ENCODE results near the gene OGDH. TPM values are rescaled to one million over a fixed set of nuclear protein-coding genes. Genes with fewer than 3 reads are reported as not detected.

The OGDH gene
- total and polyA plus RNA-seq, 10 of the 15 experiments (the other 5 are each of a cell fraction or from before 2014, with no cell fraction given) = 4.1 to 103 (median 48.4) TPM

DNA sequence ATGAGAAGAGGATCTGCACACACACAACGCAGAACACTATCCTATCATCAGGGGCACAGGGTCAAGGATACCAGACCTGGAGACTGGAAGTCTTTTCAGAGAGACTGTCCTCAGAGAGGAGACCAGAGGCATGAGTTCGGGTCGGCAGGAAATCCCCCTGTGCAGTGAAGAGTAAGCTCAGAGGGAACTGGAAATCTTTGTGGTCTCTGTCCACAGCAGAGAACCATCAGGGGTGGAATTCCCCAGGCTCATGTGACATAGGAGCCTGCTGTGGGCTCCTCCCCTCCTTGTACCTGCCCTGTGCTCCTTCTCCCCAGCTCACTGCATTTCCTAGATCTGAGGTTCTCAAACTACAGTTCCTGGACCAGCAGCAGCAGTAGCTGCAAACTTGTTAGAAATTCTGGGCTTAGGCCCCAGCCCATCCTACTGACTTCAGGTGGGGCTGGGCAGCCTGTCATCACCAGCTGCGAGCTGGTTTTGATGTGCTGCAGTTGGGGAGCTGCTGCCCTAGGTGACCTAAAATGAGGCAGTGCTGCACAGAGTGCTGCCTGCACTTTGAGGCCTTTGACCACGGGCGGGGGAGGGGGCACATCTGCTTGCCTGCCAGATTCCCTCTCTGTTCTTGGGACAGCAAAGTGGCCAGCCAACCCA is 144.6 kb downstream of the OGDH start (continued):
- TF ChIP-seq, protein P1, sequence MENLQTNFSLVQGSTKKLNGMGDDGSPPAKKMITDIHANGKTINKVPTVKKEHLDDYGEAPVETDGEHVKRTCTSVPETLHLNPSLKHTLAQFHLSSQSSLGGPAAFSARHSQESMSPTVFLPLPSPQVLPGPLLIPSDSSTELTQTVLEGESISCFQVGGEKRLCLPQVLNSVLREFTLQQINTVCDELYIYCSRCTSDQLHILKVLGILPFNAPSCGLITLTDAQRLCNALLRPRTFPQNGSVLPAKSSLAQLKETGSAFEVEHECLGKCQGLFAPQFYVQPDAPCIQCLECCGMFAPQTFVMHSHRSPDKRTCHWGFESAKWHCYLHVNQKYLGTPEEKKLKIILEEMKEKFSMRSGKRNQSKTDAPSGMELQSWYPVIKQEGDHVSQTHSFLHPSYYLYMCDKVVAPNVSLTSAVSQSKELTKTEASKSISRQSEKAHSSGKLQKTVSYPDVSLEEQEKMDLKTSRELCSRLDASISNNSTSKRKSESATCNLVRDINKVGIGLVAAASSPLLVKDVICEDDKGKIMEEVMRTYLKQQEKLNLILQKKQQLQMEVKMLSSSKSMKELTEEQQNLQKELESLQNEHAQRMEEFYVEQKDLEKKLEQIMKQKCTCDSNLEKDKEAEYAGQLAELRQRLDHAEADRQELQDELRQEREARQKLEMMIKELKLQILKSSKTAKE (IDR thresholded peaks at IDR 0.05; ENCODE audit: low read depth, poor library complexity, severe bottlenecking) = no peak
- TF ChIP-seq JUND (IDR thresholded peaks at IDR 0.05; ENCODE audit: low read depth, low read length) (no peak), EED (IDR thresholded peaks at IDR 0.05; ENCODE audit: low read depth) (peak; percentile 87), NFIC (IDR thresholded peaks at IDR 0.05; ENCODE audit: low read depth, low read length) (peak; percentile 57; the same call in 1 of the 2 replicates), RELA (IDR thresholded peaks at IDR 0.05; ENCODE audit: borderline replicate concordance, partially characterized antibody) (peak; percentile 99), SIX5 (IDR thresholded peaks at IDR 0.05; ENCODE audit: low read depth, low read length, severe bottlenecking) (no peak), TARDBP (IDR thresholded peaks at IDR 0.05; ENCODE audit: borderline replicate concordance) (no peak), SPI1 (IDR thresholded peaks at IDR 0.05; ENCODE audit: borderline replicate concordance, insufficient read depth, low read depth, low read length) (peak; percentile 97), CEBPB (IDR thresholded peaks at IDR 0.05; ENCODE audit: borderline replicate concordance in 1 of 2, low read depth in 2 of 2, low read length in 2 of 2) (no peak), POLR2AphosphoS5 (IDR thresholded peaks at IDR 0.05; ENCODE audit: low read length) (peak; percentile 88; the same call in 1 of the 2 replicates), CHD2 (IDR thresholded peaks at IDR 0.05; ENCODE audit: borderline replicate concordance, low read depth, low read length) (peak; percentile 33; the same call in 1 of the 2 replicates), BACH1 (IDR thresholded peaks at IDR 0.05; ENCODE audit: borderline replicate concordance) (peak; percentile 90)
- TF ChIP-seq, protein P2, sequence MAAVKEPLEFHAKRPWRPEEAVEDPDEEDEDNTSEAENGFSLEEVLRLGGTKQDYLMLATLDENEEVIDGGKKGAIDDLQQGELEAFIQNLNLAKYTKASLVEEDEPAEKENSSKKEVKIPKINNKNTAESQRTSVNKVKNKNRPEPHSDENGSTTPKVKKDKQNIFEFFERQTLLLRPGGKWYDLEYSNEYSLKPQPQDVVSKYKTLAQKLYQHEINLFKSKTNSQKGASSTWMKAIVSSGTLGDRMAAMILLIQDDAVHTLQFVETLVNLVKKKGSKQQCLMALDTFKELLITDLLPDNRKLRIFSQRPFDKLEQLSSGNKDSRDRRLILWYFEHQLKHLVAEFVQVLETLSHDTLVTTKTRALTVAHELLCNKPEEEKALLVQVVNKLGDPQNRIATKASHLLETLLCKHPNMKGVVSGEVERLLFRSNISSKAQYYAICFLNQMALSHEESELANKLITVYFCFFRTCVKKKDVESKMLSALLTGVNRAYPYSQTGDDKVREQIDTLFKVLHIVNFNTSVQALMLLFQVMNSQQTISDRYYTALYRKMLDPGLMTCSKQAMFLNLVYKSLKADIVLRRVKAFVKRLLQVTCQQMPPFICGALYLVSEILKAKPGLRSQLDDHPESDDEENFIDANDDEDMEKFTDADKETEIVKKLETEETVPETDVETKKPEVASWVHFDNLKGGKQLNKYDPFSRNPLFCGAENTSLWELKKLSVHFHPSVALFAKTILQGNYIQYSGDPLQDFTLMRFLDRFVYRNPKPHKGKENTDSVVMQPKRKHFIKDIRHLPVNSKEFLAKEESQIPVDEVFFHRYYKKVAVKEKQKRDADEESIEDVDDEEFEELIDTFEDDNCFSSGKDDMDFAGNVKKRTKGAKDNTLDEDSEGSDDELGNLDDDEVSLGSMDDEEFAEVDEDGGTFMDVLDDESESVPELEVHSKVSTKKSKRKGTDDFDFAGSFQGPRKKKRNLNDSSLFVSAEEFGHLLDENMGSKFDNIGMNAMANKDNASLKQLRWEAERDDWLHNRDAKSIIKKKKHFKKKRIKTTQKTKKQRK (IDR thresholded peaks at IDR 0.05; ENCODE audit: low read depth, low read length) = no peak
- TF ChIP-seq, protein P3, sequence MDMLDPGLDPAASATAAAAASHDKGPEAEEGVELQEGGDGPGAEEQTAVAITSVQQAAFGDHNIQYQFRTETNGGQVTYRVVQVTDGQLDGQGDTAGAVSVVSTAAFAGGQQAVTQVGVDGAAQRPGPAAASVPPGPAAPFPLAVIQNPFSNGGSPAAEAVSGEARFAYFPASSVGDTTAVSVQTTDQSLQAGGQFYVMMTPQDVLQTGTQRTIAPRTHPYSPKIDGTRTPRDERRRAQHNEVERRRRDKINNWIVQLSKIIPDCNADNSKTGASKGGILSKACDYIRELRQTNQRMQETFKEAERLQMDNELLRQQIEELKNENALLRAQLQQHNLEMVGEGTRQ (IDR thresholded peaks at IDR 0.05; ENCODE audit: borderline replicate concordance, low read depth, low read length) = peak; percentile 73
- TF ChIP-seq, protein P4, sequence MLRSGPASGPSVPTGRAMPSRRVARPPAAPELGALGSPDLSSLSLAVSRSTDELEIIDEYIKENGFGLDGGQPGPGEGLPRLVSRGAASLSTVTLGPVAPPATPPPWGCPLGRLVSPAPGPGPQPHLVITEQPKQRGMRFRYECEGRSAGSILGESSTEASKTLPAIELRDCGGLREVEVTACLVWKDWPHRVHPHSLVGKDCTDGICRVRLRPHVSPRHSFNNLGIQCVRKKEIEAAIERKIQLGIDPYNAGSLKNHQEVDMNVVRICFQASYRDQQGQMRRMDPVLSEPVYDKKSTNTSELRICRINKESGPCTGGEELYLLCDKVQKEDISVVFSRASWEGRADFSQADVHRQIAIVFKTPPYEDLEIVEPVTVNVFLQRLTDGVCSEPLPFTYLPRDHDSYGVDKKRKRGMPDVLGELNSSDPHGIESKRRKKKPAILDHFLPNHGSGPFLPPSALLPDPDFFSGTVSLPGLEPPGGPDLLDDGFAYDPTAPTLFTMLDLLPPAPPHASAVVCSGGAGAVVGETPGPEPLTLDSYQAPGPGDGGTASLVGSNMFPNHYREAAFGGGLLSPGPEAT (IDR thresholded peaks at IDR 0.05; ENCODE audit: low read depth) = peak; percentile 99
- TF ChIP-seq, protein P5, sequence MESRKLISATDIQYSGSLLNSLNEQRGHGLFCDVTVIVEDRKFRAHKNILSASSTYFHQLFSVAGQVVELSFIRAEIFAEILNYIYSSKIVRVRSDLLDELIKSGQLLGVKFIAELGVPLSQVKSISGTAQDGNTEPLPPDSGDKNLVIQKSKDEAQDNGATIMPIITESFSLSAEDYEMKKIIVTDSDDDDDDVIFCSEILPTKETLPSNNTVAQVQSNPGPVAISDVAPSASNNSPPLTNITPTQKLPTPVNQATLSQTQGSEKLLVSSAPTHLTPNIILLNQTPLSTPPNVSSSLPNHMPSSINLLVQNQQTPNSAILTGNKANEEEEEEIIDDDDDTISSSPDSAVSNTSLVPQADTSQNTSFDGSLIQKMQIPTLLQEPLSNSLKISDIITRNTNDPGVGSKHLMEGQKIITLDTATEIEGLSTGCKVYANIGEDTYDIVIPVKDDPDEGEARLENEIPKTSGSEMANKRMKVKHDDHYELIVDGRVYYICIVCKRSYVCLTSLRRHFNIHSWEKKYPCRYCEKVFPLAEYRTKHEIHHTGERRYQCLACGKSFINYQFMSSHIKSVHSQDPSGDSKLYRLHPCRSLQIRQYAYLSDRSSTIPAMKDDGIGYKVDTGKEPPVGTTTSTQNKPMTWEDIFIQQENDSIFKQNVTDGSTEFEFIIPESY (IDR thresholded peaks at IDR 0.05) = no peak
- TF ChIP-seq, protein P6, sequence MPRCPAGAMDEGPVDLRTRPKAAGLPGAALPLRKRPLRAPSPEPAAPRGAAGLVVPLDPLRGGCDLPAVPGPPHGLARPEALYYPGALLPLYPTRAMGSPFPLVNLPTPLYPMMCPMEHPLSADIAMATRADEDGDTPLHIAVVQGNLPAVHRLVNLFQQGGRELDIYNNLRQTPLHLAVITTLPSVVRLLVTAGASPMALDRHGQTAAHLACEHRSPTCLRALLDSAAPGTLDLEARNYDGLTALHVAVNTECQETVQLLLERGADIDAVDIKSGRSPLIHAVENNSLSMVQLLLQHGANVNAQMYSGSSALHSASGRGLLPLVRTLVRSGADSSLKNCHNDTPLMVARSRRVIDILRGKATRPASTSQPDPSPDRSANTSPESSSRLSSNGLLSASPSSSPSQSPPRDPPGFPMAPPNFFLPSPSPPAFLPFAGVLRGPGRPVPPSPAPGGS (IDR thresholded peaks at IDR 0.05; ENCODE audit: borderline replicate concordance, insufficient read depth, low read depth, low read length, poor library complexity, severe bottlenecking) = peak; percentile 48
